Measurements from ENCODE around the gene CCN2. TPM values are rescaled to one million over a fixed set of nuclear protein-coding genes. Genes with fewer than 3 reads are reported as not detected.
A peak's percentile ranks its signal among the peaks of the same experiment; 100 is the strongest.
"Not testable (repeated sequence)": the region's sequence is repeated elsewhere in the genome, so short reads cannot be mapped to it uniquely, and the experiment has no call there.

CCN2 gene
- polyA plus RNA-seq, 3 donors from 2014 or later, result not detected

DNA sequence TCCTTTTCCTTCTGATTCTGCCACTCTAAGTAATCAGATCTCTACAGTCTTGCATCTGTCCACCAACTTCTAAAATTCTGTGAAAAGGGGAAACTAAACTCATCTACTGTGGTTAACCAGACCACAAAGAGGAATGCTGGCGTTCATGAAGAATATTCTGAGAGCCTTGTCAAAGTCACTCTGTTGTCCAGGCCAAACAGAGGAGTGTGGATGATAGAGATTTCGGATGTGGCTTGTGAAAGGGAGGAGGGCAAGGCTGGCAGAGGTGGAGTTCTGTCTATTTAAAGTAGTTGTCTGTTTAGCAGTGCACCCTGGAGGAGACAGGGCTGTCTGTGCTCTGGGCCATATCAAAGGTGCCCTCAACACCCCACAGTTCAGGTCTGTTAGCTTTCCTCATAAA lies 33.9 kb downstream of the CCN2 start:
- peaks cover 12 to 19% (median 13%) of the 10 kb centered on the region in 3 donors for H3K27me3 Mint-ChIP-seq (ENCODE audit: low read depth in 3 of 3)
- H3K36me3 Mint-ChIP-seq, result no peaks in the 10 kb centered on the region
- H3K9me3 Mint-ChIP-seq, result no peaks in the 10 kb centered on the region
- no peak for DNase-seq
- peak overlapping the region in 1 of 5 donors; percentile 8 for H3K4me3 Mint-ChIP-seq
- peak overlapping the region in 1 of 6 donors; percentile 1 for H3K27ac Mint-ChIP-seq
- peaks cover 8 to 18% of the 10 kb centered on the region in 2 donors for H3K4me1 Mint-ChIP-seq

DNA sequence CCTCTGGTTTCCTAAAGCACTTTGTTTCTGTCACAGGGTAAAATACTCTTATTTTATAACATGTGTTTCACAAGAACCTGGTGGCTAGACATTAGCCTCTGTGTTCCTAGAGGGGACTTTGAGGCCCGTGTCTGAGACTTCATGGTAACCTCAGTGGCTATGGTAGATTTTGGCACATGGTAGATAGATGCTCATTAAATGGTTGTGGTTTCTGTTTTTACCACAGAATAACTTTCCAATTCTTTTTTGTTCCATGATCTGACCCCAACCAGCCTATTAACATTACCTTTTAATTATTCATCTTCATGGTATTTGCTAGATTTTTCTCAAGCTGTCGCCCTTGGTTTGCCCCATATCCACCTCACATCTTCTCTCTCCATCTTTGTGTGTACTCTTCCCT lies 34.3 kb downstream of the CCN2 start:
- DNase-seq, result no peak
- H3K27ac Mint-ChIP-seq, result no peak overlapping the region
- H3K36me3 Mint-ChIP-seq, result no peaks in the 10 kb centered on the region
- H3K4me1 Mint-ChIP-seq, result peaks cover 8 to 23% of the 10 kb centered on the region in 2 donors
- peaks cover 12 to 21% (median 13%) of the 10 kb centered on the region in 3 donors for H3K27me3 Mint-ChIP-seq (ENCODE audit: low read depth in 3 of 3)
- H3K4me3 Mint-ChIP-seq, result peak overlapping the region in 1 of 5 donors; percentile 8
- H3K9me3 Mint-ChIP-seq, result no peaks in the 10 kb centered on the region

DNA sequence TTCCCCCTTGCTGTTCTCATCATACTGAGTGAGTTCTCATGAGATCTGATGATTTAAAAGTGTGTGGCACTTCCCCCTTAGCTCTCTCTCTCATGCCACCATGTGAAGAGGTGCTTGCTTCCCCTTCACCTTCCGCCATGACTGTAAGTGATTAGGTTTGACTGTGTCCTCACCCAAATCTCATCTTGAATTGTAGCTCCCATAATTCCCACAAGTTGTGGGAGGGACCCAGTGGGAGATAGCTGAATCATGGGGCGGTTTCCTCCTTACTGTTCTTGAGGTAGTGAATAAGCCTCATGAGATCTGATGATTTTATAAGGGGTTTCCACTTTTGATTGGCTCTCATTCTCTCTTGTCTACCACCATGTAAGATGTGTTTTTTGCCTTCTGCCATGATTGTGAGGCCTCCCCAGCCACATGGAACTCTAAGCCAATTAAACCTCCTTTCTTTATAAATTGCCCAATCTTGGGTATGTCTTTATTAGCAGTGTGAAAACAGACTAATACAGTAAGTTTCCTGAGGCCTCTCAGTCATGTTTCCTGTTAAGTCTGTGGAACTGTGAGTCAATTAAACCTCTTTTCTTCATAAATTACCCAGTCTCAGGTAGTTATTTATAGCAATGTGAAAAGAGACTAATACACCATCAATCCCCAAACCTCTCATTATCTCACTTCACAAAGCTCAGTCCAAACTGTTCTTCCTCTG lies 34.9 kb downstream of the CCN2 start:
- not testable (repeated sequence) for H3K9me3 Mint-ChIP-seq, DNase-seq, H3K27ac Mint-ChIP-seq, H3K4me3 Mint-ChIP-seq, H3K36me3 Mint-ChIP-seq
- H3K4me1 Mint-ChIP-seq, result peaks cover 8 to 26% of the 10 kb centered on the region in 2 donors
- H3K27me3 Mint-ChIP-seq (ENCODE audit: low read depth in 3 of 3), result peaks cover 12 to 21% (median 13%) of the 10 kb centered on the region in 3 donors

DNA sequence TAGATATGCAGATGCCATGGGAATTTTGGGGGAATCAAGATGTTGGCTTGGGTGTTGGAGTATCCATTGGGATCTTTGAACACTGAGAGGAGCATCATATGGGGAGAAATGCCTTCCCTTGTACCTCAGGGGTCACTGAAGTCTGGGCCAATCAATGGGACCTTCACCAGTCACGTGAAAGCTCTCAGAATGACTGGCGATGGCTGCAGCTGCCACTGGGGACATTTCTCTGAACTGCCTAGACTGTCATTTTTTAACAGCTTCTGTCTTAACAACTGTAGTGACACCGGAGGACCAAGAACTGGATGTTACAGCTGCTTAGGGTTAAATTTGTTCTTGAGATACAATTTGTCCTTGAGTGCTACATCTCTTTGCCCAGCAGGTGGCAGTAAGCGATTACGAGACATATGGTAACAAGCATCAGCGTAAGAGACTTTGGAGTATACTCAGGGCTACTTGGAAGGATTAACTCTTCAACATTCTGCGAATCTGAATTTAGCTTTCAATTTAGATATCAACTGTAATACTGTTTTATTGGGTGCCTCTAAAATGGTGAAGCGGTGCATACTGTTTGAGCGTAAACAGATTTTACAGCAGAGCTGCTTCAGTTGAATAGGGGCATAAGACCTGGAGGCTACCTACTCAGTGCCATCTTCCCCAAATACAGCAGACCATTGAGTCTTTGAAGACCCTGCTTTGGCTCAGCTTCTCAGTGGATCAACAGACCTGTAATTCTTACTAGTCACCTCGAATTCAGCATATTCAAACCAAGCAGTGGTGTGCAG lies 36.0 kb downstream of the CCN2 start:
- Mint-ChIP-seq H3K27ac (no peak overlapping the region), H3K9me3 (no peaks in the 10 kb centered on the region), H3K27me3 (ENCODE audit: low read depth in 3 of 3) (peaks cover 12 to 21% (median 16%) of the 10 kb centered on the region in 3 donors), H3K4me3 (no peak overlapping the region), H3K4me1 (peaks cover 8 to 28% of the 10 kb centered on the region in 2 donors), H3K36me3 (no peaks in the 10 kb centered on the region)
- peak; percentile 9 to 31 (median 25) for DNase-seq

DNA sequence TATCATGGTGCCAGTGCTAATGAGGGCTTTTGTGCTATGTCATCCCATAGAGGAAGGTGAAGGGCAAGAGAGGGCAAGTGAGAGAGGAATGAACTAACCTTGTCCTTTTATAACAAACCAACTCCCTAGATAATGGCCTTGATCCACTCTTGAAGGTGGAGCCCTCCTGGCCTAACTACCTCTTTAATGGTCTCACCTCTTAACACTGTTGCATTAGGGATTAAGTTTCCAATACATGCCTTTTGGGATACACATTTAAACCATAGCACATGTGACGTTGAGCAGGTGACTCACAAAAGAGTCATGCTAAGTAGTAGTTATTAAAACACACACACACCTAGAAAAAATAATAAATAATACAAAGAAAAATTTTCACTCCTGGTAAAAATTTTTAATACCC lies 36.9 kb downstream of the CCN2 start:
- H3K4me3 Mint-ChIP-seq, result no peak overlapping the region
- no peak overlapping the region for H3K27ac Mint-ChIP-seq
- H3K9me3 Mint-ChIP-seq, result no peaks in the 10 kb centered on the region
- H3K27me3 Mint-ChIP-seq (ENCODE audit: low read depth in 3 of 3), result peaks cover 15 to 28% (median 19%) of the 10 kb centered on the region in 3 donors
- H3K36me3 Mint-ChIP-seq, result no peaks in the 10 kb centered on the region
- DNase-seq, result no peak
- H3K4me1 Mint-ChIP-seq, result peaks cover 16 to 37% of the 10 kb centered on the region in 2 donors

DNA sequence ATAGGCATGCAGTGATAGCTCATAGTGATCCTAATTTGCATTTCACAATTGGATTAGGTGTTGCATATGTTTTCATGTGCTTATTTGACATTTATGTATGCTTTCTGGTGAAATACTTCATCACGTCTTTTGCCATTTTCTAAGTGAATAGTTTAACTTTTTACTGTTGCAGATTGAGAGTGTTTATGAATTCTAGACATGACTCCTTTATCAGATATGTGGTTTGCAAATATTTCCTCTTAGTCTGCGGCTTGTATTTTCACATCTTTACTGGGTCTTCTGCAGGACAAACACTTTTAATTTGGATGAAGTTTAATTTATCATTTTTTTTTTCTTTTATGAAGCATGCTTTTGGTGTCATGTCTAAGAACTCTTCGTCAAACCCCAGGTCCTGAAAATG lies 39.2 kb downstream of the CCN2 start:
- Mint-ChIP-seq H3K9me3 (peaks cover 0 to 3% (median 0%) of the 10 kb centered on the region in 6 donors), H3K4me3 (no peak overlapping the region), H3K27me3 (ENCODE audit: low read depth in 3 of 3) (peaks cover 16 to 30% (median 24%) of the 10 kb centered on the region in 3 donors), H3K27ac (no peak overlapping the region), H3K4me1 (peaks cover 10 to 28% of the 10 kb centered on the region in 2 donors), H3K36me3 (no peaks in the 10 kb centered on the region)
- DNase-seq, result no peak

DNA sequence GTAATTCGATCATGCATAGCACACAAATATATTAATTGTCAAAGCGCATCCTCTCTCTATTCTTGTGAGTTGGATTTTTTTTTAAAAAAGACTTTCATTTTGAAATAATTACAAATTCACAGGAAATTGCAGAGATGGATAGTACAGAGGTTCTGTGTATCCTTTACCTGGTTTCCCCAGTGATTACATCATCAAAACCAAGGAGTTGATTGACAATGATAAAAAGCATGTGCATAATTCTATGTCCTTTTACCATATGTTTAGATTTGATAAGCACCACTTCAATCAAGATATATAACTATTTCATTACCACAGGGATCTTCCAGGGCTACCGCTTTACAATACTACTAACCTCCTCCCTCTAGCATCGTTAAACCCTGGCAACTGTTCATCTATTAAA lies 40.2 kb downstream of the CCN2 start:
- Mint-ChIP-seq H3K4me1 (peaks cover 10 to 21% of the 10 kb centered on the region in 2 donors), H3K27ac (no peak overlapping the region), H3K27me3 (ENCODE audit: low read depth in 3 of 3) (peaks cover 16 to 30% (median 27%) of the 10 kb centered on the region in 3 donors), H3K36me3 (no peaks in the 10 kb centered on the region), H3K9me3 (peaks cover 0 to 3% (median 0%) of the 10 kb centered on the region in 6 donors), H3K4me3 (no peak overlapping the region)
- no peak for DNase-seq

DNA sequence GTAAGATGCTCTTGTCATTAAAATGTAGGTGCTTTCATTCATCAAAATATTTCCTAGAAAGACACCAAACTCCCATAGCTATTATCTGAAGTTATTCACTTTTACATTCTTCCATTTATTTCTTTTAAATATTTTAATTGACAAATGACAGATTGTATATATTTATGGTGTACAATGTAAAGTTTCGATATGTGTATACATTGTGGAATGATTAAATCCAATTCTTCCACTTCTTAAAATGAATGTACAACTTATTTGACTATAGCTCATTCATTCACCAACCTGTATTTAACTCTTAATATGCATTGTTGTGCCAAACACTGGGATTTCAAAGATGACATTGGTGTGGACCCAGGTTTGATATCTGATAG lies 41.0 kb downstream of the CCN2 start:
- H3K27me3 Mint-ChIP-seq (ENCODE audit: low read depth in 3 of 3), result peaks cover 16 to 30% (median 26%) of the 10 kb centered on the region in 3 donors
- H3K4me1 Mint-ChIP-seq, result peaks cover 10 to 21% of the 10 kb centered on the region in 2 donors
- peaks cover 0 to 3% (median 0%) of the 10 kb centered on the region in 6 donors for H3K9me3 Mint-ChIP-seq
- no peak for DNase-seq
- H3K27ac Mint-ChIP-seq, result no peak overlapping the region
- no peak overlapping the region for H3K4me3 Mint-ChIP-seq
- H3K36me3 Mint-ChIP-seq, result no peaks in the 10 kb centered on the region

DNA sequence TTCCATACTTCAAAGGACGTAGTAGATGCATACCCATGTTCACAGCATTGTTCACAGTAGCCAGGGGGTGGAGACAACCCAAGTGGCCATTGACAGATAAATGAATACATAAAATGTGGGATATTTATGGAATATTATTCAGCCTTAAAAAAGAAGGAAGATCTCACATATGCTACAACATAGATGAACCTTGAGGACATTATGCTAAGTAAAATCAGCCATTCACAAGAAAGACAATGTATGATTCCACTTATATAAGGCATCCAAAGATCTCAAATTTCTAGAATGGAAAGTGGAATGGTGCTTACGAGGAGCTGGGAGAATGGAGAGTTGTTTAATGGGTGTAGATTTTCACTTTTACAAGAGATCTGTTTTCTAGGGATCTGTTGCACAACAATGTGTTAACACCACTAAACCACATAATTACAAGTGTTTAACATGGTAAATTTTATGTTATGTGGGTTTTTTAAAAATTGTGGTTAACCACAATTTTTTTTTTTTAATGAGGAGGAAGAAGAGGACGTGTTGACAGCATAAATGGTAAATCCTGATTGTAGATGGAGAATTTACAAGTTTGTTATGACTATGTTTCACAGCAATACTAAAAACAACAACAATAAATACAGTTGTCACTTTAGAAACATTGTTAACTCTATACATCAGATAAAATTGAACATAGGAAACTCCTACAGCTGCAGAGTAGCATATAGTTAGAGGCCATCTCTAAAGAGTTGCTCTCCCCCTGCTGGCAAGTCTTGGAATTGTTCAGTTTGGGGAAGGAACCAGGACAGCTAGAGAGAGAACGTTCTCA lies 41.6 kb downstream of the CCN2 start:
- Mint-ChIP-seq H3K27ac (peak overlapping the region in 2 of 6 donors; percentile 55 to 86), H3K4me3 (peak overlapping the region in 3 of 5 donors; percentile 7 to 50 (median 34)), H3K27me3 (ENCODE audit: low read depth in 3 of 3) (peaks cover 13 to 34% (median 30%) of the 10 kb centered on the region in 3 donors), H3K9me3 (peaks cover 0 to 3% (median 0%) of the 10 kb centered on the region in 6 donors), H3K36me3 (no peaks in the 10 kb centered on the region), H3K4me1 (peaks cover 10 to 21% of the 10 kb centered on the region in 2 donors)
- peak; percentile 53 to 67 (median 61) for DNase-seq

DNA sequence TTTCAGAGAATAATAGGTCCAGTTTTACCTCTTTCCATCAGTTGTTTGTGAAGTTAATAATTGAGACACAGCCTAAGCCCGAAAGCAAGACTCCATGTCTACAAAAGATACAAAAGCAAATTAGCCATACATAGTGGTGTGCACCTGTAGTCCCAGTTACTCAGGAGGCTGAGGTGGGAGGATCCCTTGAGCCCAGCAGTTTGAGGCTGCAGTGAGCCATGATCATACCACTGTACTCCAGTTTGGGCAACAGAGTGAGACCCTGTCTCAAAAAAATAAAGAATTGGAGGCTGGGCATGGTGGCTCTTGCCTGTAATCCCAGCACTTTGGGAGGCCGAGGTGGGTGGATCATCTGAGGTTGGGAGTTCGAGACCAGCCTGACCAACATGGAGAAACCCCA lies 42.4 kb downstream of the CCN2 start:
- Mint-ChIP-seq H3K4me1 (peaks cover 10 to 21% of the 10 kb centered on the region in 2 donors), H3K27me3 (ENCODE audit: low read depth in 3 of 3) (peaks cover 13 to 36% (median 31%) of the 10 kb centered on the region in 3 donors)
- not testable (repeated sequence) for H3K36me3 Mint-ChIP-seq, H3K27ac Mint-ChIP-seq, H3K4me3 Mint-ChIP-seq, DNase-seq, H3K9me3 Mint-ChIP-seq

DNA sequence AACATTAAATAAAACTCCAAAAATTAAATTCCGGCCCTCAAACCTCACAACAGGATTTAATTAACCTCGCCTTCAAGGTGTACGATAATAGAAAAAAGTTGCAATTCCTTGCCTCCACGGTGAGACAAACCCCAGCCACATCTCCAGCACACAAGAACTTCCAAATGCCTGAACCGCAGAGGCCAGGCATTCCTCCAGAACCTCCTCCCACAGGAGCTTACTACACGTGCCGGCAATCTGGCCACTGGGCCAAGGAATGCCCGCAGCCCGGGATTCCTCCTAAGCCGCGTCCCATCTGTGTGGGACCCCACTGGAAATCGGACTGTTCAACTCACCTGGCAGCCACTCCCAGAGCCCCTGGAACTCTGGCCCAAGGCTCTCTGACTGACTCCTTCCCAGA lies 47.4 kb downstream of the CCN2 start:
- not testable (repeated sequence) for H3K4me1 Mint-ChIP-seq, H3K4me3 Mint-ChIP-seq, H3K9me3 Mint-ChIP-seq, H3K36me3 Mint-ChIP-seq, H3K27ac Mint-ChIP-seq, DNase-seq
- H3K27me3 Mint-ChIP-seq (ENCODE audit: low read depth in 3 of 3), result peaks cover 7 to 20% (median 20%) of the 10 kb centered on the region in 3 donors

DNA sequence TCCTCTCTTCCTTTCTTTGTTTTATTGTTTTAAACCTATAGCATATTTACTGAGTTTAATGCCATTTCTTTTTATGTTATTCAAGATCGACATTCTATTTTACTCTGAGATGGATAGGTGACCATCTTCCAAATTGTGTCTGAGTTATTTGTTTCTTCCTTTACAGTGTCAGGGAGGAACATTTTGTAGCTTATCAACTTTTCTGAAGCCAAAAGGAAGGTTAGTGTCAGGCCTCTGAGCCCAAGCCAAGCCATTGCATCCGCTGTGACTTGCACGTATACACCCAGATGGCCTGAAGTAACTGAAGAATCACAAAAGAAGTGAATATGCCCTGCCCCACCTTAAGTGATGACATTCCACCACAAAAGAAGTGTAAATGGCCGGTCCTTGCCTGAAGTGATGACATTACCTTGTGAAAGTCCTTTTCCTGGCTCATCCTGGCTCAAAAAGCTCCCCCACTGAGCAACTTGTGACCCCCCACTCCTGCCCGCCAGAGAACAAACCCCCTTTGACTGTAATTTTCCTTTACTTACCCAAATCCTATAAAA lies 49.8 kb downstream of the CCN2 start:
- not testable (repeated sequence) for H3K27ac Mint-ChIP-seq, H3K9me3 Mint-ChIP-seq, H3K4me3 Mint-ChIP-seq, H3K36me3 Mint-ChIP-seq, H3K4me1 Mint-ChIP-seq, DNase-seq
- peaks cover 4 to 17% (median 17%) of the 10 kb centered on the region in 3 donors for H3K27me3 Mint-ChIP-seq (ENCODE audit: low read depth in 3 of 3)

DNA sequence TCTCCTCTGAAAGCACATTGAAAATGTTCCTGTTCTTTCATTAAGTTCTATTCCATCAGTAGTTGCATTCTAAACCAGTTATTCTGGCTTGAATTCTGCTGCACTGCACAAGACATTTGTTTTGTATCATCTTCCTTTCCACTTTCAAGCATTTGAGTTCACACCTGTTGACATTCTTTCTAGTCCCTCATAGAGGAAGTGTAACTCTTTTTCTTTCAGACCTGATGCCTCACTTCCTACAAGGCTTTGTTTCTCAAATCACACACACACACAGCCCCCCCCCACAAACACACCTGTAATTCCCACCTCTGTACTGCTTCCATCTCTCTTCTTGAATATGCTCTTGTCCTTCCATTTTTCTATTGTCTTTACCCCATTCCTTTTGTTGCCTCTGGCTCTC lies 50.9 kb downstream of the CCN2 start:
- H3K27ac Mint-ChIP-seq, result no peak overlapping the region
- peaks cover 3 to 17% (median 16%) of the 10 kb centered on the region in 3 donors for H3K27me3 Mint-ChIP-seq (ENCODE audit: low read depth in 3 of 3)
- no peaks in the 10 kb centered on the region for H3K9me3 Mint-ChIP-seq
- H3K4me1 Mint-ChIP-seq, result no peaks in the 10 kb centered on the region
- no peak overlapping the region for H3K4me3 Mint-ChIP-seq
- no peaks in the 10 kb centered on the region for H3K36me3 Mint-ChIP-seq
- DNase-seq, result no peak
